HL-60 (cell line): ENCODE measurements around the gene S100A9.

Experiments
- DNase-seq, 2 experiments: peaks; one replicate each; pipeline ENCODE4 v3.0.0-alpha.2; 2010 to 2020; ENCODE audit warnings: low read depth in 1 of 2, low spot score in 1 of 2
- H3K27ac ChIP-seq: fragments of 250-450 bp; sonication (Bioruptor Pico); replicated peaks from 2 replicates; pipeline ENCODE4 v1.5.1; 2020; ENCODE audit warnings: mild to moderate bottlenecking, moderate library complexity
- H3K27me3 ChIP-seq: fragments of 250-450 bp; sonication (Bioruptor Pico); 2 replicates; pipeline ENCODE4 v1.5.1; 2021; ENCODE audit warnings: mild to moderate bottlenecking, moderate library complexity; ENCODE audit not compliant: insufficient read depth, poor library complexity, severe bottlenecking
- H3K4me3 ChIP-seq: replicated peaks from 2 replicates; pipeline ENCODE4 v1.5.1; 2011; ENCODE audit warnings: mild to moderate bottlenecking, control low read depth, low read length; ENCODE audit not compliant: insufficient read depth
- GABPA ChIP-seq: IDR thresholded peaks from 2 replicates; pipeline ENCODE4 v1.6.1; 2012; ENCODE audit warnings: low read depth
- POLR2AphosphoS5 ChIP-seq: IDR thresholded peaks from 2 replicates; pipeline ENCODE4 v1.6.1; 2012; ENCODE audit warnings: low read depth
- SPI1 ChIP-seq: IDR thresholded peaks from 2 replicates; pipeline ENCODE4 v1.6.1; 2012; ENCODE audit warnings: low read depth, mild to moderate bottlenecking, borderline replicate concordance
- TF ChIP-seq, protein P1 (sequence below): IDR thresholded peaks from one replicate; pipeline ENCODE4 v1.5.1; 2011; ENCODE audit warnings: low read length, control low read depth, inconsistent platforms; ENCODE audit not compliant: insufficient read depth
- TF ChIP-seq, protein P2 (sequence below): IDR thresholded peaks from 2 replicates; pipeline ENCODE4 v1.6.1; 2012; ENCODE audit warnings: low read depth; ENCODE audit not compliant: insufficient replicate concordance

Gene S100A9

DNA sequence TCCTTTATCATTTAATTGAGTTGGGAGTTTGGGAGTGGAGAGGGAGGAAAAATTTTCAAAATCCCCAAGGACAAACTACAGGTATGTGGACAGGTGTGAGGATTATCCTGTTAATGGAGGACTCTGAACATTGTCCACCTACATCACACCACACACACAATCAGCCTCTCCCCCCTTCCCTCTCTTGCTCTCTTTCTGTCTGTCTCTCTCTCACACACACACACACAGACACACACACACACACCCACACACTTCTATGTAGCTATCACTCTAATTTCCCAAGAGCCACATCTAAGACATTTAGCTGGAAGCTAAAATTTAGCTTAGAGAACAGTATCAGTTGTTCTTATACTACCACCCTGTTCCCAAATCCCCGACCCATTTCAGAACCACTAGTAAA lies 31.7 kb downstream of the S100A9 start:
- H3K27ac ChIP-seq = peak overlapping the region; percentile 88
- TF ChIP-seq SPI1 = no peak
- TF ChIP-seq, protein P1, sequence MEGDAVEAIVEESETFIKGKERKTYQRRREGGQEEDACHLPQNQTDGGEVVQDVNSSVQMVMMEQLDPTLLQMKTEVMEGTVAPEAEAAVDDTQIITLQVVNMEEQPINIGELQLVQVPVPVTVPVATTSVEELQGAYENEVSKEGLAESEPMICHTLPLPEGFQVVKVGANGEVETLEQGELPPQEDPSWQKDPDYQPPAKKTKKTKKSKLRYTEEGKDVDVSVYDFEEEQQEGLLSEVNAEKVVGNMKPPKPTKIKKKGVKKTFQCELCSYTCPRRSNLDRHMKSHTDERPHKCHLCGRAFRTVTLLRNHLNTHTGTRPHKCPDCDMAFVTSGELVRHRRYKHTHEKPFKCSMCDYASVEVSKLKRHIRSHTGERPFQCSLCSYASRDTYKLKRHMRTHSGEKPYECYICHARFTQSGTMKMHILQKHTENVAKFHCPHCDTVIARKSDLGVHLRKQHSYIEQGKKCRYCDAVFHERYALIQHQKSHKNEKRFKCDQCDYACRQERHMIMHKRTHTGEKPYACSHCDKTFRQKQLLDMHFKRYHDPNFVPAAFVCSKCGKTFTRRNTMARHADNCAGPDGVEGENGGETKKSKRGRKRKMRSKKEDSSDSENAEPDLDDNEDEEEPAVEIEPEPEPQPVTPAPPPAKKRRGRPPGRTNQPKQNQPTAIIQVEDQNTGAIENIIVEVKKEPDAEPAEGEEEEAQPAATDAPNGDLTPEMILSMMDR = no peak
- TF ChIP-seq POLR2AphosphoS5 = no peak
- no peak for TF ChIP-seq GABPA
- DNase-seq = peak in 1 of 2 experiments; percentile 38
- no peaks in the 10 kb centered on the region for H3K27me3 ChIP-seq
- no peak overlapping the region for H3K4me3 ChIP-seq

DNA sequence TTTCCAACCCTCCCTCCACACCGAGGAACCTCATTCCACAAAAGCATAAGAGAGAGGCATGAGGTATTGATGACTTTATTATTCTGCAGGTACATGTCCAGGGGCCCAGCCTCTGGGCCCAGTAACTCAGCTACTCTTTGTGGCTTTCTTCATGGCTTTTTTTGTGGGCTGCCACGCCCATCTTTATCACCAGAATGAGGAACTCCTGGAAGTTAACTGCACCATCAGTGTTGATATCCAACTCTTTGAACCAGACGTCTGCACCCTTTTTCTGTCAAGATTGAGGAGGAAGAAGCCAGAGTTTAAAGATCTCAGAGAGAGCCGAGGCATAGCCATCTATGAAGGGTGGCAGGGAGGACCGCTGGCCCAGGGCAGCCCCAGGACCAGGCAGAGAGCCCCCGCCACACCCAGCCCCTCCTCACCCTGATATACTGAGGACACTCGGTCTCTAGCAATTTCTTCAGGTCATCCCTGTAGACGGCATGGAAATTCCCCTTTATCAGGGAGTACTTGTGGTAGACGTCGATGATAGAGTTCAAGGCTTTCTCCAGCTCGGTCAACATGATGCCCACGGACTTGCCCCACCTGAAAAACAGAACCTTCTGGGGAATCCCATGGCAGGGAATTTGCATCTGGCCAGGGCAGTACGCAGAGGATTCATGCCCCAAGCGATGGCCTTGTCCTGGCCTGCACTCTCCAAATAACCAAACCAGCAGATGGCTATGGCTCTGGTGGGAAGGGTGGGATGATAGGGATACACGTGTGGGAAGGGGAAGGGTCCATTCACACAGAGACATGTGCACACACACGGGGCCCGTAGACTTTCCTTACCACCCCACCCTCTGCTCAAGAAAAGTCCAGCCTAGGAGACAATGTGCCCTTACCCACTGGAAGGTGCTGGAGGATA lies 32.6 kb downstream of the S100A9 start:
- peak overlapping the region; percentile 88 for H3K27ac ChIP-seq
- peak; percentile 94 for TF ChIP-seq SPI1
- TF ChIP-seq, protein P1 = no peak
- no peaks in the 10 kb centered on the region for H3K27me3 ChIP-seq
- peak overlapping the region; percentile 42 for H3K4me3 ChIP-seq
- DNase-seq = peak in 1 of 2 experiments; percentile 85

DNA sequence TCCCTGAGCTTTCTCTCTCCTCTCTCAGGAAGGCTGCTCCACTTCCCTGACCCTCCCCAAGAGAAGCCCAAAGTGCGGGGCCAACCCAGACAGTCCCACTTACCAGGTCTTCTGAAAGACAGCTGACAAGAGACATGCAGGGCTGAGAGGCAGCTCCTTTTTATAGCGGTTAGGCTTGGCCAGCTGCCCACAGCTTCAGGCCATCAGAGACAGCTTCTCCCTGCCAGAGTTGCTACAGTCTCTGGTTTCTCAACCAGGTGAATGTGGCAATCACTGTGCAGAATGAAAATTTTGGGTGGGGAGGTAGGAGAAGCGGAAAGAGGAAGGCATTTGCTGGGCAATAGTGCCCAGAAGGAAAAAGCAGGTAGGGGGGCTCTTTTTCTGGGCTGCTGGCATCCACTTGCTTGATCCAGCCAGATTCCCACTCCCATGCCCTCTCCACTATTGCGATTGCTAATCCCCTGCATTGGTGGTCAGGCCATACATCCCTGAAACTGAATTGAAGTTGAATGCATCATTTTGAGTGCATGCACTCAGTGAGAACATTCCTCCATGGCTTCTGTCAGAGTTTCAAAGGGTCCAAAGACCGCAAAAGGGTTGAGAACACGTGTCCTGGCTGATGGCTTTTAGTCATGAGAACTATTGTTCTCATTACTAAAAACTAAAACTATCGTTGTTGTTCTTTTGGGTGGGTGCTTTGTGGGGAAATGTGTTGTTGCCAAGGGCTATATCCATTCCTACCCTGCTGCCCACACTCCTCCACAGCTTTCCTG lies 33.5 kb downstream of the S100A9 start, which contains the start of gene S100A8:
S100A8 (minus strand) TSS at position 136 of the 773 bp plus-strand sequence. CDS start 538 bp downstream, outside the sequence.
- no peaks in the 10 kb centered on the region for H3K27me3 ChIP-seq
- peak; percentile 81 to 98 for DNase-seq
- peak within 1 kb of the TSS; percentile 42 for H3K4me3 ChIP-seq
- peak within 1 kb of the TSS; percentile 88 for H3K27ac ChIP-seq
- TF ChIP-seq, protein P1 = no peak
- TF ChIP-seq, protein P2, sequence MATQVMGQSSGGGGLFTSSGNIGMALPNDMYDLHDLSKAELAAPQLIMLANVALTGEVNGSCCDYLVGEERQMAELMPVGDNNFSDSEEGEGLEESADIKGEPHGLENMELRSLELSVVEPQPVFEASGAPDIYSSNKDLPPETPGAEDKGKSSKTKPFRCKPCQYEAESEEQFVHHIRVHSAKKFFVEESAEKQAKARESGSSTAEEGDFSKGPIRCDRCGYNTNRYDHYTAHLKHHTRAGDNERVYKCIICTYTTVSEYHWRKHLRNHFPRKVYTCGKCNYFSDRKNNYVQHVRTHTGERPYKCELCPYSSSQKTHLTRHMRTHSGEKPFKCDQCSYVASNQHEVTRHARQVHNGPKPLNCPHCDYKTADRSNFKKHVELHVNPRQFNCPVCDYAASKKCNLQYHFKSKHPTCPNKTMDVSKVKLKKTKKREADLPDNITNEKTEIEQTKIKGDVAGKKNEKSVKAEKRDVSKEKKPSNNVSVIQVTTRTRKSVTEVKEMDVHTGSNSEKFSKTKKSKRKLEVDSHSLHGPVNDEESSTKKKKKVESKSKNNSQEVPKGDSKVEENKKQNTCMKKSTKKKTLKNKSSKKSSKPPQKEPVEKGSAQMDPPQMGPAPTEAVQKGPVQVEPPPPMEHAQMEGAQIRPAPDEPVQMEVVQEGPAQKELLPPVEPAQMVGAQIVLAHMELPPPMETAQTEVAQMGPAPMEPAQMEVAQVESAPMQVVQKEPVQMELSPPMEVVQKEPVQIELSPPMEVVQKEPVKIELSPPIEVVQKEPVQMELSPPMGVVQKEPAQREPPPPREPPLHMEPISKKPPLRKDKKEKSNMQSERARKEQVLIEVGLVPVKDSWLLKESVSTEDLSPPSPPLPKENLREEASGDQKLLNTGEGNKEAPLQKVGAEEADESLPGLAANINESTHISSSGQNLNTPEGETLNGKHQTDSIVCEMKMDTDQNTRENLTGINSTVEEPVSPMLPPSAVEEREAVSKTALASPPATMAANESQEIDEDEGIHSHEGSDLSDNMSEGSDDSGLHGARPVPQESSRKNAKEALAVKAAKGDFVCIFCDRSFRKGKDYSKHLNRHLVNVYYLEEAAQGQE = peak; percentile 67
- TF ChIP-seq POLR2AphosphoS5 (peak; percentile 94), GABPA (no peak; the same call in 1 of the 2 replicates), SPI1 (peak; percentile 87)

DNA sequence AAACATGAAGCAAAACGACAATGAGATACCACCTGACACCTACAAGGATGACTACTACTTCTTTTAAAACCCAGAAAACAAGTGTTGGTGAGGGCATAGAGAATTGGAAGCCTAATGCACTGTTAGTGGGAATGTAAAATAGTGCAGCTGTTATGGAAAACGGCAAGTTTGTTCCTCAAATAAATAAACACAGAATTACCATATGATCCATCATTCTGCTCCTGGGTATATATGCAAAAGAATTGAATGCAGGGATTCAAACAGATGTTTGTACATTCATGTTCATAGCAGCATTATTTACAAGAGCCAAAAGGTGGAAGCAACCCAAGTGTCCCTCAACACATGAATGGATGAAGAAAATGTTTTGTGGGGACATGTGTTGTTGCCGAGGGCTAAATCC lies 34.6 kb downstream of the S100A9 start:
- TF ChIP-seq, protein P2 = no peak
- TF ChIP-seq SPI1 (no peak), GABPA (no peak), POLR2AphosphoS5 (no peak)
- TF ChIP-seq, protein P1 = no peak
- H3K27me3 ChIP-seq = no peaks in the 10 kb centered on the region
- H3K27ac ChIP-seq = peak overlapping the region; percentile 88; the same call in 1 of the 2 replicates
- no peak overlapping the region for H3K4me3 ChIP-seq
- DNase-seq = no peak
